GM23338 (cell line): ENCODE measurements around the gene TTBK2. TPM values are rescaled to one million over a fixed set of nuclear protein-coding genes. Genes with fewer than 3 reads are reported as not detected.

Experiments
- ATAC-seq: fragments of 200-7000 bp; cut with Tn5 transposase; 3 replicates; pipeline ENCODE4 v1.9.1; 2020
- DNase-seq: peaks from one replicate; pipeline ENCODE4 v3.0.0-alpha.2; 2015; ENCODE audit warnings: low spot score
- H2AFZ ChIP-seq: fragments of 200-600 bp; sonication (generic); 2 replicates; pipeline ENCODE4 v1.8.0; 2016; ENCODE audit warnings: antibody characterized with exemption, mild to moderate bottlenecking, moderate library complexity
- H3F3A ChIP-seq: fragments of 200-600 bp; sonication (generic); replicated peaks from 2 replicates; pipeline ENCODE4 v1.8.0; 2017; ENCODE audit warnings: antibody characterized with exemption, mixed run types, low read depth
- H3K27ac ChIP-seq: fragments of 200-600 bp; sonication (generic); 2 replicates; pipeline ENCODE4 v1.6.1; 2016; ENCODE audit warnings: low read depth
- H3K27me3 ChIP-seq: fragments of 200-600 bp; sonication (generic); 2 replicates; pipeline ENCODE4 v1.8.0; 2016; ENCODE audit warnings: mild to moderate bottlenecking, mixed run types, moderate library complexity; ENCODE audit not compliant: insufficient read depth
- H3K36me3 ChIP-seq: fragments of 200-600 bp; sonication (generic); 2 replicates; pipeline ENCODE4 v1.8.0; 2016; ENCODE audit warnings: mild to moderate bottlenecking; ENCODE audit not compliant: insufficient read depth
- H3K4me1 ChIP-seq: fragments of 200-600 bp; sonication (generic); 2 replicates; pipeline ENCODE4 v1.8.0; 2016; ENCODE audit warnings: mild to moderate bottlenecking, moderate library complexity; ENCODE audit not compliant: insufficient read depth
- H3K4me2 ChIP-seq: fragments of 200-600 bp; sonication (generic); 2 replicates; pipeline ENCODE4 v1.7.1; 2017; ENCODE audit warnings: mixed run types
- H3K4me3 ChIP-seq: fragments of 200-600 bp; sonication (generic); 2 replicates; pipeline ENCODE4 v1.6.1; 2016; ENCODE audit warnings: mixed run types
- H3K79me2 ChIP-seq: fragments of 200-600 bp; sonication (generic); replicated peaks from 2 replicates; pipeline ENCODE4 v1.8.0; 2017; ENCODE audit warnings: mild to moderate bottlenecking; ENCODE audit not compliant: insufficient read depth
- H3K9me2 ChIP-seq: fragments of 200-600 bp; sonication (generic); 2 replicates; pipeline ENCODE4 v1.8.0; 2017; ENCODE audit not compliant: insufficient read depth
- H4K20me1 ChIP-seq: fragments of 200-600 bp; sonication (generic); replicated peaks from 2 replicates; pipeline ENCODE4 v1.8.0; 2017; ENCODE audit warnings: mild to moderate bottlenecking; ENCODE audit not compliant: insufficient read depth
- H3K27ac Mint-ChIP-seq: 2 replicates; pipeline ENCODE4 v1.8.0; 2020; ENCODE audit warnings: inconsistent platforms, mild to moderate bottlenecking, moderate library complexity, mixed read lengths
- H3K27me3 Mint-ChIP-seq: 3 replicates; pipeline ENCODE4 v1.8.0; 2022; ENCODE audit warnings: low read depth, mild to moderate bottlenecking, moderate library complexity, mixed read lengths, inconsistent platforms; ENCODE audit not compliant: insufficient read depth, poor library complexity
- H3K36me3 Mint-ChIP-seq: 3 replicates; pipeline ENCODE4 v1.8.0; 2021; ENCODE audit warnings: low read depth, mild to moderate bottlenecking, inconsistent platforms, moderate library complexity, mixed read lengths
- H3K4me1 Mint-ChIP-seq: 3 replicates; pipeline ENCODE4 v1.8.0; 2020; ENCODE audit warnings: mild to moderate bottlenecking, inconsistent platforms, mixed read lengths
- H3K4me3 Mint-ChIP-seq: 3 replicates; pipeline ENCODE4 v1.8.0; 2021; ENCODE audit warnings: moderate library complexity, mild to moderate bottlenecking, inconsistent platforms, mixed read lengths
- H3K9me3 Mint-ChIP-seq: 3 replicates; pipeline ENCODE4 v1.8.0; 2020; ENCODE audit warnings: moderate library complexity, mild to moderate bottlenecking, inconsistent platforms, mixed read lengths
- CREB1 ChIP-seq: fragments of 250-450 bp; sonication (Bioruptor Pico); IDR thresholded peaks from 2 replicates; pipeline ENCODE4 v1.5.0; 2020; ENCODE audit warnings: low read depth, mild to moderate bottlenecking, moderate library complexity
- EZH2 ChIP-seq: fragments of 200-600 bp; sonication (generic); IDR thresholded peaks from one replicate; pipeline ENCODE4 v1.8.0; 2017; ENCODE audit warnings: antibody characterized with exemption, mild to moderate bottlenecking, low read depth; ENCODE audit not compliant: unreplicated experiment
- EZH2phosphoT487 ChIP-seq: fragments of 200-600 bp; sonication (generic); IDR thresholded peaks from one replicate; pipeline ENCODE4 v1.8.1; 2018; ENCODE audit warnings: antibody characterized with exemption; ENCODE audit not compliant: unreplicated experiment
- JUNB ChIP-seq: IDR thresholded peaks from one replicate; pipeline ENCODE4 v1.6.1; 2016; ENCODE audit warnings: antibody characterized with exemption; ENCODE audit not compliant: unreplicated experiment
- NANOG ChIP-seq: IDR thresholded peaks from 2 replicates; pipeline ENCODE4 v1.6.1; 2016; ENCODE audit warnings: antibody characterized with exemption, borderline replicate concordance
- POLR2AphosphoS5 ChIP-seq: IDR thresholded peaks from 2 replicates; pipeline ENCODE4 v1.6.1; 2016; ENCODE audit warnings: antibody characterized with exemption, low read depth
- STAT1 ChIP-seq: IDR thresholded peaks from one replicate; pipeline ENCODE4 v1.6.1; 2016; ENCODE audit warnings: antibody characterized with exemption; ENCODE audit not compliant: unreplicated experiment
- ZNF114 ChIP-seq: fragments of 250-450 bp; sonication (Bioruptor Pico); IDR thresholded peaks from 2 replicates; pipeline ENCODE4 v1.5.0; 2020; ENCODE audit warnings: mild to moderate bottlenecking, moderate library complexity
- ZNF331 ChIP-seq: fragments of 250-450 bp; sonication (Bioruptor Pico); IDR thresholded peaks from 2 replicates; pipeline ENCODE4 v1.5.0; 2020; ENCODE audit warnings: low read depth, mild to moderate bottlenecking, moderate library complexity
- polyA plus RNA-seq: library from polyadenylated mRNA; unstranded; fragments of >200 nt; fragmentation: Nextera tagmentation; extraction: Ambion mirVana; gene quantifications from 2 replicates; pipeline ENCODE4 v1.2.1, GENCODE V29; 2016
- total RNA-seq: library from RNA; depleted of rRNA; stranded (reverse); fragments of >200 nt; shearing (Covaris generic); gene quantifications from 2 replicates; pipeline ENCODE4 v1.2.3, GENCODE V29; 2014
- TF ChIP-seq, protein P1 (sequence below), 2 experiments: fragments of 200-600 bp in 1 of 2; sonication (generic) in 1 of 2; conservative IDR thresholded peaks; 2 replicates each; pipeline versions ENCODE4 v1.5.1 to v1.6.1; 2016 to 2017; ENCODE audit warnings: antibody characterized with exemption in 2 of 2, low read depth in 2 of 2, mild to moderate bottlenecking in 2 of 2, moderate library complexity in 1 of 2
- TF ChIP-seq, protein P2 (sequence below): IDR thresholded peaks from one replicate; pipeline ENCODE4 v1.6.1; 2018; ENCODE audit warnings: antibody characterized with exemption; ENCODE audit not compliant: unreplicated experiment
- TF ChIP-seq, protein P3 (sequence below): fragments of 250-450 bp; sonication (Bioruptor Pico); IDR thresholded peaks from 2 replicates; pipeline ENCODE4 v1.5.0; 2020; ENCODE audit warnings: mild to moderate bottlenecking, moderate library complexity
- TF ChIP-seq, protein P4 (sequence below): IDR thresholded peaks from 2 replicates; pipeline ENCODE4 v1.6.1; 2016; ENCODE audit warnings: antibody characterized with exemption

Gene TTBK2
- total and polyA plus RNA-seq, 2 experiments from 2014 or later = 5.8 to 15.9 TPM

DNA sequence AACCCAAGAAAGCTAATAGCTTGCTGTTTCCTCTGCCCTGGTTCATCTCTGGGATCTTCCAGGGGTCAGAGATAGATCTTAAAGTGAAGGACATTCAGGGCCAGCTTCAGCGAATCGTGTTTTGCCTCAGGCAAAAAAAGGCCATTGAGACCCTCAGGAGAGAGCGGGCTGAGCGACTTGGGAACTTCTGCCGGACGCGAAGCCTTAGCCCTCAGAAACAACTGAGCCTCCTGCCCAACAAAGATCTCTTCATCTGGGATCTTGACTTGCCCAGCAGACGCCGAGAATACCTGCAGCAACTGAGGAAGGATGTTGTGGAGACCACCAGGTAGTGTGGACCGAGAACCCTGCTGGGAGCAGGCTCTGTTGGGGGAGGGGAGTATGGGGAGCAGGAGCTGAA lies 226.2 kb downstream of the TTBK2 start:
- no peak overlapping the region for H3K4me3 Mint-ChIP-seq

More for the DNA sequence above, 226.2 kb downstream of the TTBK2 start:
- no peaks in the 10 kb centered on the region for H3K27me3 ChIP-seq
- H3K4me1 Mint-ChIP-seq = no peaks in the 10 kb centered on the region
- H3K9me2 ChIP-seq = no peaks in the 10 kb centered on the region
- no peaks in the 10 kb centered on the region for H3F3A ChIP-seq
- H3K4me3 ChIP-seq = no peak overlapping the region
- TF ChIP-seq JUNB = no peak
- TF ChIP-seq, protein P1, sequence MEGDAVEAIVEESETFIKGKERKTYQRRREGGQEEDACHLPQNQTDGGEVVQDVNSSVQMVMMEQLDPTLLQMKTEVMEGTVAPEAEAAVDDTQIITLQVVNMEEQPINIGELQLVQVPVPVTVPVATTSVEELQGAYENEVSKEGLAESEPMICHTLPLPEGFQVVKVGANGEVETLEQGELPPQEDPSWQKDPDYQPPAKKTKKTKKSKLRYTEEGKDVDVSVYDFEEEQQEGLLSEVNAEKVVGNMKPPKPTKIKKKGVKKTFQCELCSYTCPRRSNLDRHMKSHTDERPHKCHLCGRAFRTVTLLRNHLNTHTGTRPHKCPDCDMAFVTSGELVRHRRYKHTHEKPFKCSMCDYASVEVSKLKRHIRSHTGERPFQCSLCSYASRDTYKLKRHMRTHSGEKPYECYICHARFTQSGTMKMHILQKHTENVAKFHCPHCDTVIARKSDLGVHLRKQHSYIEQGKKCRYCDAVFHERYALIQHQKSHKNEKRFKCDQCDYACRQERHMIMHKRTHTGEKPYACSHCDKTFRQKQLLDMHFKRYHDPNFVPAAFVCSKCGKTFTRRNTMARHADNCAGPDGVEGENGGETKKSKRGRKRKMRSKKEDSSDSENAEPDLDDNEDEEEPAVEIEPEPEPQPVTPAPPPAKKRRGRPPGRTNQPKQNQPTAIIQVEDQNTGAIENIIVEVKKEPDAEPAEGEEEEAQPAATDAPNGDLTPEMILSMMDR (conservative IDR thresholded peaks at IDR 0.05; ENCODE audit: low read depth in 2 of 2) = no peak
- no peak for TF ChIP-seq EZH2phosphoT487
- no peak for TF ChIP-seq POLR2AphosphoS5
- TF ChIP-seq, protein P2, sequence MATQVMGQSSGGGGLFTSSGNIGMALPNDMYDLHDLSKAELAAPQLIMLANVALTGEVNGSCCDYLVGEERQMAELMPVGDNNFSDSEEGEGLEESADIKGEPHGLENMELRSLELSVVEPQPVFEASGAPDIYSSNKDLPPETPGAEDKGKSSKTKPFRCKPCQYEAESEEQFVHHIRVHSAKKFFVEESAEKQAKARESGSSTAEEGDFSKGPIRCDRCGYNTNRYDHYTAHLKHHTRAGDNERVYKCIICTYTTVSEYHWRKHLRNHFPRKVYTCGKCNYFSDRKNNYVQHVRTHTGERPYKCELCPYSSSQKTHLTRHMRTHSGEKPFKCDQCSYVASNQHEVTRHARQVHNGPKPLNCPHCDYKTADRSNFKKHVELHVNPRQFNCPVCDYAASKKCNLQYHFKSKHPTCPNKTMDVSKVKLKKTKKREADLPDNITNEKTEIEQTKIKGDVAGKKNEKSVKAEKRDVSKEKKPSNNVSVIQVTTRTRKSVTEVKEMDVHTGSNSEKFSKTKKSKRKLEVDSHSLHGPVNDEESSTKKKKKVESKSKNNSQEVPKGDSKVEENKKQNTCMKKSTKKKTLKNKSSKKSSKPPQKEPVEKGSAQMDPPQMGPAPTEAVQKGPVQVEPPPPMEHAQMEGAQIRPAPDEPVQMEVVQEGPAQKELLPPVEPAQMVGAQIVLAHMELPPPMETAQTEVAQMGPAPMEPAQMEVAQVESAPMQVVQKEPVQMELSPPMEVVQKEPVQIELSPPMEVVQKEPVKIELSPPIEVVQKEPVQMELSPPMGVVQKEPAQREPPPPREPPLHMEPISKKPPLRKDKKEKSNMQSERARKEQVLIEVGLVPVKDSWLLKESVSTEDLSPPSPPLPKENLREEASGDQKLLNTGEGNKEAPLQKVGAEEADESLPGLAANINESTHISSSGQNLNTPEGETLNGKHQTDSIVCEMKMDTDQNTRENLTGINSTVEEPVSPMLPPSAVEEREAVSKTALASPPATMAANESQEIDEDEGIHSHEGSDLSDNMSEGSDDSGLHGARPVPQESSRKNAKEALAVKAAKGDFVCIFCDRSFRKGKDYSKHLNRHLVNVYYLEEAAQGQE = no peak
- TF ChIP-seq, protein P3, sequence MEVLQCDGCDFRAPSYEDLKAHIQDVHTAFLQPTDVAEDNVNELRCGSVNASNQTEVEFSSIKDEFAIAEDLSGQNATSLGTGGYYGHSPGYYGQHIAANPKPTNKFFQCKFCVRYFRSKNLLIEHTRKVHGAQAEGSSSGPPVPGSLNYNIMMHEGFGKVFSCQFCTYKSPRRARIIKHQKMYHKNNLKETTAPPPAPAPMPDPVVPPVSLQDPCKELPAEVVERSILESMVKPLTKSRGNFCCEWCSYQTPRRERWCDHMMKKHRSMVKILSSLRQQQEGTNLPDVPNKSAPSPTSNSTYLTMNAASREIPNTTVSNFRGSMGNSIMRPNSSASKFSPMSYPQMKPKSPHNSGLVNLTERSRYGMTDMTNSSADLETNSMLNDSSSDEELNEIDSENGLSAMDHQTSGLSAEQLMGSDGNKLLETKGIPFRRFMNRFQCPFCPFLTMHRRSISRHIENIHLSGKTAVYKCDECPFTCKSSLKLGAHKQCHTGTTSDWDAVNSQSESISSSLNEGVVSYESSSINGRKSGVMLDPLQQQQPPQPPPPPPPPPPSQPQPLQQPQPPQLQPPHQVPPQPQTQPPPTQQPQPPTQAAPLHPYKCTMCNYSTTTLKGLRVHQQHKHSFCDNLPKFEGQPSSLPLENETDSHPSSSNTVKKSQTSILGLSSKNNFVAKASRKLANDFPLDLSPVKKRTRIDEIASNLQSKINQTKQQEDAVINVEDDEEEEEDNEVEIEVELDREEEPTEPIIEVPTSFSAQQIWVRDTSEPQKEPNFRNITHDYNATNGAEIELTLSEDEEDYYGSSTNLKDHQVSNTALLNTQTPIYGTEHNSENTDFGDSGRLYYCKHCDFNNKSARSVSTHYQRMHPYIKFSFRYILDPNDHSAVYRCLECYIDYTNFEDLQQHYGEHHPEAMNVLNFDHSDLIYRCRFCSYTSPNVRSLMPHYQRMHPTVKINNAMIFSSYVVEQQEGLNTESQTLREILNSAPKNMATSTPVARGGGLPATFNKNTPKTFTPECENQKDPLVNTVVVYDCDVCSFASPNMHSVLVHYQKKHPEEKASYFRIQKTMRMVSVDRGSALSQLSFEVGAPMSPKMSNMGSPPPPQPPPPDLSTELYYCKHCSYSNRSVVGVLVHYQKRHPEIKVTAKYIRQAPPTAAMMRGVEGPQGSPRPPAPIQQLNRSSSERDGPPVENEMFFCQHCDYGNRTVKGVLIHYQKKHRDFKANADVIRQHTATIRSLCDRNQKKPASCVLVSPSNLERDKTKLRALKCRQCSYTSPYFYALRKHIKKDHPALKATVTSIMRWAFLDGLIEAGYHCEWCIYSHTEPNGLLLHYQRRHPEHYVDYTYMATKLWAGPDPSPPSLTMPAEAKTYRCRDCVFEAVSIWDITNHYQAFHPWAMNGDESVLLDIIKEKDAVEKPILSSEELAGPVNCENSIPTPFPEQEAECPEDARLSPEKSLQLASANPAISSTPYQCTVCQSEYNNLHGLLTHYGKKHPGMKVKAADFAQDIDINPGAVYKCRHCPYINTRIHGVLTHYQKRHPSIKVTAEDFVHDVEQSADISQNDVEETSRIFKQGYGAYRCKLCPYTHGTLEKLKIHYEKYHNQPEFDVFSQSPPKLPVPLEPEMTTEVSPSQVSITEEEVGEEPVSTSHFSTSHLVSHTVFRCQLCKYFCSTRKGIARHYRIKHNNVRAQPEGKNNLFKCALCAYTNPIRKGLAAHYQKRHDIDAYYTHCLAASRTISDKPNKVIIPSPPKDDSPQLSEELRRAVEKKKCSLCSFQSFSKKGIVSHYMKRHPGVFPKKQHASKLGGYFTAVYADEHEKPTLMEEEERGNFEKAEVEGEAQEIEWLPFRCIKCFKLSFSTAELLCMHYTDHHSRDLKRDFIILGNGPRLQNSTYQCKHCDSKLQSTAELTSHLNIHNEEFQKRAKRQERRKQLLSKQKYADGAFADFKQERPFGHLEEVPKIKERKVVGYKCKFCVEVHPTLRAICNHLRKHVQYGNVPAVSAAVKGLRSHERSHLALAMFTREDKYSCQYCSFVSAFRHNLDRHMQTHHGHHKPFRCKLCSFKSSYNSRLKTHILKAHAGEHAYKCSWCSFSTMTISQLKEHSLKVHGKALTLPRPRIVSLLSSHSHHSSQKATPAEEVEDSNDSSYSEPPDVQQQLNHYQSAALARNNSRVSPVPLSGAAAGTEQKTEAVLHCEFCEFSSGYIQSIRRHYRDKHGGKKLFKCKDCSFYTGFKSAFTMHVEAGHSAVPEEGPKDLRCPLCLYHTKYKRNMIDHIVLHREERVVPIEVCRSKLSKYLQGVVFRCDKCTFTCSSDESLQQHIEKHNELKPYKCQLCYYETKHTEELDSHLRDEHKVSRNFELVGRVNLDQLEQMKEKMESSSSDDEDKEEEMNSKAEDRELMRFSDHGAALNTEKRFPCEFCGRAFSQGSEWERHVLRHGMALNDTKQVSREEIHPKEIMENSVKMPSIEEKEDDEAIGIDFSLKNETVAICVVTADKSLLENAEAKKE = no peak
- TF ChIP-seq STAT1 = no peak
- TF ChIP-seq, protein P4, sequence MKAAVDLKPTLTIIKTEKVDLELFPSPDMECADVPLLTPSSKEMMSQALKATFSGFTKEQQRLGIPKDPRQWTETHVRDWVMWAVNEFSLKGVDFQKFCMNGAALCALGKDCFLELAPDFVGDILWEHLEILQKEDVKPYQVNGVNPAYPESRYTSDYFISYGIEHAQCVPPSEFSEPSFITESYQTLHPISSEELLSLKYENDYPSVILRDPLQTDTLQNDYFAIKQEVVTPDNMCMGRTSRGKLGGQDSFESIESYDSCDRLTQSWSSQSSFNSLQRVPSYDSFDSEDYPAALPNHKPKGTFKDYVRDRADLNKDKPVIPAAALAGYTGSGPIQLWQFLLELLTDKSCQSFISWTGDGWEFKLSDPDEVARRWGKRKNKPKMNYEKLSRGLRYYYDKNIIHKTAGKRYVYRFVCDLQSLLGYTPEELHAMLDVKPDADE = no peak
- no peak for TF ChIP-seq CREB1 (CRISPR knock-in tag)
- no peak for TF ChIP-seq ZNF114 (CRISPR knock-in tag)
- TF ChIP-seq NANOG = no peak
- TF ChIP-seq EZH2 = no peak
- TF ChIP-seq ZNF331 (CRISPR knock-in tag) = no peak
- no peak overlapping the region for H3K4me2 ChIP-seq
- H3K36me3 Mint-ChIP-seq = peaks cover 4% of the 10 kb centered on the region; the same call in 1 of the 3 replicates
- H2AFZ ChIP-seq = no peak overlapping the region
- ATAC-seq (no peak), DNase-seq (no peak)
- H3K79me2 ChIP-seq = no peaks in the 10 kb centered on the region
- no peak overlapping the region for H3K27ac Mint-ChIP-seq
- H3K36me3 ChIP-seq = no peaks in the 10 kb centered on the region
- no peaks in the 10 kb centered on the region for H3K4me1 ChIP-seq
- no peaks in the 10 kb centered on the region for H4K20me1 ChIP-seq
- peaks cover 10% of the 10 kb centered on the region for H3K27me3 Mint-ChIP-seq
- H3K9me3 Mint-ChIP-seq = no peaks in the 10 kb centered on the region
- no peak overlapping the region for H3K27ac ChIP-seq
